GM19099 (cell line): ENCODE data around the gene ZDBF2.

Experiments used
- POLR2A ChIP-seq: IDR thresholded peaks from 3 replicates; pipeline ENCODE4 v1.6.1; 2011; ENCODE audit warnings: low read depth; ENCODE audit not compliant: insufficient read length; ENCODE audit errors: extremely low read depth

ZDBF2 gene

DNA sequence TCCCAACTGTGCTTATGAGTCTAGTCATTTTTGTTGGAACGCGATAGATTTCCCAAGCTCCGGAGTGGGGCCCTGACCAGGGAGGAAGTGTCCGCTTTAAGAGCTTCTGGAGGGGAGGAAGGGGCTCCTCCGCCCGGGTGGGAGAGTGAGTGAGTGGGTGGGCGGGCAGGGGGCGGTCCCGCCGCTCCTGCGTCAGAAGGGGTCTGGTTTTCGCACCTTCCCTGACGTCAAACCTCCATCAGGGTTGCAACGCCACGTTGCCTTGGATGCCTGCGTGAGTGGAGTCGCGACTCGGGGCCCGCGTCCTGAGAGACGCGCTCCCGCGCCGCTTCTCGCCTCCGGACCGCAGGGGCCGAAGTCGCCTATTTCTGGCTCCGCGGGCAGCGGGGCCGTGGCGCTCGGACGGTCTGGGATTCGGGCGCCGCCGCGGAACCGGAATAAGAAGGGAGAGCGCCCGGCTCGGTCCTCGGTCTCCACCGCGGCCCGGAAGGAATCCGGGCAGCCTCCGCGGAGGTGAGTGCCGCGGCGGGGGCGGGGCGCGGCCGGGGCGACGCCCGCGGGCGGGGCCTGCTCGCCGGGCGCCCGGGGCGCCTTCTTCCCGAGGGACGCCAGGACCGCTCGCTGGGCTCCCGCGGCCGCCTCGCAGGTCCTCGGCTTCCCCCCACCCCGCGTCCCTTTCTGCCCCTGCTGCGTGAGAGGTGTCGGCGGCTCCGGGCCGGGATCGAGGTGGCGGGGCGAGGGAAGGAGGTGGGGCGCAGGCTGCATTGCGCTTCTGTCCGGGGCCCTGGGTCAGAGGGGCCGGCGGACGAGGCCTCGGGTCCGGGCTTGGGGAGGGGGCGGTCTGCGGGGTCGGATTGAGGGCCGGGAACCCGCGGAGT is at the start of gene ZDBF2:
Gene ZDBF2, plus strand, starts transcription at position 230 of the 878 bp plus-strand sequence. CDS start 7,187 bp downstream, outside the sequence.
- TF ChIP-seq POLR2A, result peak; percentile 51

DNA sequence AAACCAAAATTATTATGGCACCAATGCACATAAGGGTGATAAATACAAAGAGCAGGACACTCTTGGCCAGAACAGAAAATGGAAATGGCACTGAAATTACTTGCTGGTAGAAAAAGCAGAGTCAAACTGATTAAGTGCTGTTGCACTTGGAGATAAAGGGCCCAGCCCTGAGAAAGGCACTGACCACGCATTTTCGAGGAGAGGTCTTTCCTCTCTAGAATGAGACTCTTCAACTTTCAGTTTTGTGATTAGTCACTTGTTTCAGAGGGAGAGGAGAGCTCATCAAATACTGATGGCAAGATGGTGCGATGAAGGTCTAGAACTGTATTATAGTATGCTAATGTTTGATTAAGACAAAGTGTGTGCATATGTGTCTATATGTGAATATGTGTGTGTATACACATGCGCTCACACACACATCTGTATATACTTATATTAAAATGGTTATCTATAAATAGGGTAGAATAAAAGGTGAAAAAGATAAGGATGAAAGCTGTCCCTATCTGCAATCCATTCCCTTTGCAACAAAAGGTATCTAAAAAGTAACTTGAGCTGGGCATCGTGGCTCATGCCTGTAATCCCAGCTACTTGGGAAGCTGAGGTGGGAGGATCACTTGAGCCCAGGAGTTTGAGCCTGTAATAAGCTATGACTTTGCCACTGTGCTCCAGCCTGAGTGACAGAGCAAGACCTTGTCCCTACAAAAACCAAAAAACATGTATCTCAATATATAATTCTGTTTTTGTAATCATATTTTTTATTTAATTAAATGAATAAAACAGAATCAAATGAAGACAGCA is 48.8 kb upstream of the ZDBF2 start:
- TF ChIP-seq POLR2A, result no peak

- TF ChIP-seq POLR2A, result no peak
Measured at GRCh38 chr2:206229642-206230041, 44.8 kb upstream of the ZDBF2 start.

DNA sequence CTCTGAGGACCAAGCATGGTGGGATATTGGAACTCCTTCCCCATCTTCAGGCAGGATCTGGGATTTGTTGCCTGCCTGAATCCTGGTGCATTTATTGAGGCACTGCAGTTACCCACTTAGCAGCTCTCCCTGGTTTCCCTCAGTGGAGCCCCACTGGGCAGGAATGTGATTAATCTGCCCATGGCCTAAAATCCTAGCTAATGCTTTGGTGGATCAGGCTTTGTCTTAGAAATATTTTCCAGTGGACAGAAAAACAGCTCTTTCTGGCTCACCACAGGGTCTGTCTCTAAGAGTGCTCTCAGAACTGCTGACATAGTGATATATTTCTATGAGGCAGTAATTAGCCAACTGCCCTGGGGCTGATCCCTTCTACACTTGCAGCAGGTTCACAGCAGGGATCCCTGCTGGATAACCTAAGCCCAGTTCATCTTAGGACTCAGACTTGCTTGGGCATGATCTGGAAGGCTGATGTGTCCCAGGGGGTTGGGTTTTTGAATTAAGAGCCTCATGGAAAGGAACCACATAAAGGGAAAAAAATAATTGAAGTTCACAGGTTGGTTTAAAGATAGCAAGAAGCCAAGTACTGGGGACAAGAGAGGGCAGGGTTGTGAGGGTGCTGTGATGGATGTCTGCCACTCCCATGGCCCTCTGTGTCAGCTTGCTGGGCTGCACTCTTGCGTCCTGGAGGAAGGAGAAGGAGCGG is 44.3 kb upstream of the ZDBF2 start:
- TF ChIP-seq POLR2A, result no peak

GRCh38 chr2:206231669-206232286 is 42.7 kb upstream of the ZDBF2 start:
- TF ChIP-seq POLR2A, result no peak

DNA sequence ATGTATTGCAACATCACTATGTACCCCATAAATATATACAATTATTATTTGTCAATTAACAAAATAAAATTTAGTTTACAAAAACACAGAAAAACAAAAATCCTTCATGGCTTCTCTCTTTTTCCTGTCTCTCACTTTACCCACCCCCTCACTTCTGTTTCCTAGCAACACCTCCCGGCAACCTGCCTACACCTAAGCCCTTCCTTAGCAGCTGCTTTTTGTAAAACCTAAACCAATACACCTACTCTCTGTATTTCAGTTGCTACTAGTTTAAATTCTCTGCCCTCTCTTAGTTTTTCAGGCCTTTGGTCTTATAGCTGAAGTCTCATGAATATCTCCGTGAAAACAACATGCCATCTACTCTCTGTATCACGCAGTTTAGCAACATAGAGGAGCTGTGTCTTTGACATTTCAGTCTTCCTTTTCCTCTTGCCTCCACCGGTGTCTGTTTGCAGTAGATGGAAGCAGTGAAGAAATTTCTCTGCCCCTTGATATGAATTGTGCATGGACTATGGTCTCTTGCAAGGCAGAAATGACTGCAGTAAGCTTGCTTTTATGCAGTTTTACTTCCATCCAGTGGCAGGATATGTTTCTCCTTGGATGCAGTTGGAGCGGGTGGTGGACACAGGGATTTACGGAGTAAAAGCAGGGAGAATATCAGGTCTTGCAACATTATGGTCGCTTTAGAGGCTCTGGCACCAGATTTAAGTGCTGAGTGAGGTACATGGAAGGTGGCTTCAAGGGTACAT is 42.0 kb upstream of the ZDBF2 start:
- no peak for TF ChIP-seq POLR2A

DNA sequence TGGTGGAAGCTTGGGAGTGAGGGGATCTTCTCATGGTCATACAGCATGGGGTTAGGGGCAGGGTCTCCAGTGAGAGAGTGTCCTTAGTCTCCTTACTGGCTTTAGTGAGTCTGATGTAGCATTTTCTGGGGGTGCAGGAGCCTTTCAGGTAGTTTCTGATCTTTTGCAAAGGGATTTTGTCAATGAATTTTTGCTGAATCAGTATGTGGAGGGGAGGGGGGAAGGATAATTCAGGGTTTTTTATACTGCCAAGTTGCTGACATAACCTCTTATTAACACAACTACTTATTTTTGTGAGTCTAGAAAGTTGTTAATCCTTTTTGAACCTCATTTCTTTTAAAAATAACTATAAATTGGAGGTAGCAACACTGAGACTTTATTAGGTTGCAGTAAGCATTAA is 35.3 kb upstream of the ZDBF2 start:
- TF ChIP-seq POLR2A, result no peak

DNA sequence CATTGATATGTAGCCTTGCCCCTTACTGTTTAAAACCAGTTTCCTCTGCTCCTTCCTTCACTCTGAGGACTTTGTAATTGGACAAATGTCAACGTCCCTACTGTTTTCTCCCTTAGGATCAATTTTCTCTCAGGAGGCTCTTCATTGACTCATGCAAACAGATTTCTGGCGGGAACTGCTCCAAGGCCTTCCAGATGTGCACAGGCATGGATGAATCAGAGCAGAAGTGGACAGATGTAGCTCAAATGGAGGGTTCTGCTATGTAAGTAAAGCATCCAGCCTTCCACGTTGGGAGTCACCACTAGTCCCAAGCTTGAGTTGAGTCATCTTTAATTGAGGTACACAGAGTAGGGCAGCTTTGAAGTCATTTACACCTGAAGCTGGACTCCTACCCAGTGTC is 34.1 kb upstream of the ZDBF2 start:
- TF ChIP-seq POLR2A, result no peak

DNA sequence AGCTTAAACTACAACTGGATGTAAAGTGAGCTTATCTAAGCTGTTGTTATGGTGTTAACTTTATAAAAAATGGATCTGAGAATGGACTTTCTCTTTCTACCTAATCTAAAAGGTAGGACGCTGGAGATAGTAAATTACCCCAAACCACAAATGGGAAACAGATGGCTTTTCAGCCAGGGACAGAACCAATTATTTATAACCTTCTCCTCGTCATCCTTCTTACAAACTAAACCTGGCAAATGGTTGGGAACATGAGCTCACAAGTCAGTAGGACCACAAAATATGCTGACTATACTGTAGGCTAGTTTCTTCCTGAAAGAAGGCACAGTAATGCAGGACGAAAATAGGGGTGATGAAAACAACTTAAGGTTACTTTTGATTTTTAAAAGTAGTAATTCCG is 32.7 kb upstream of the ZDBF2 start:
- no peak for TF ChIP-seq POLR2A

DNA sequence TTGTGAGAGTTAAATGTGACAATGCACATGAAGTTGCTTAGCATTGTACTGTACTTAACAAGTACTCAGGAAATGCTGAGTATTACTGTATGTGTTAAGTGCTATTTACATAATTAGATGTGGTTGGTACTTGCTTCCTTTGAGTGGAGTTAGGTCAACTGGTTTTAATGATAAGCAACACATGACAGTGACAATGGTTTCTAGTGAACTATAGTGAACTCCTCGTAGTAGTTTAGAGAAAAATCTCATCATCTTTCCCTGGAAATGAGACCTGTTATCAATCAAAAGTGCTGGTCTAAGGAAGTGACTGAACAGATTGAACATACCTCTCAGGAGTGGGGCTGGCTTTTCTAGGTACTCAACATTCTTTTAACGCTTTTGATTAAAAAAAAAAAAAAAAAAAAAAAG is 29.2 kb upstream of the ZDBF2 start:
- TF ChIP-seq POLR2A, result no peak

- TF ChIP-seq POLR2A, result no peak
Measured at GRCh38 chr2:206250041-206250897, 24.2 kb upstream of the ZDBF2 start.

DNA sequence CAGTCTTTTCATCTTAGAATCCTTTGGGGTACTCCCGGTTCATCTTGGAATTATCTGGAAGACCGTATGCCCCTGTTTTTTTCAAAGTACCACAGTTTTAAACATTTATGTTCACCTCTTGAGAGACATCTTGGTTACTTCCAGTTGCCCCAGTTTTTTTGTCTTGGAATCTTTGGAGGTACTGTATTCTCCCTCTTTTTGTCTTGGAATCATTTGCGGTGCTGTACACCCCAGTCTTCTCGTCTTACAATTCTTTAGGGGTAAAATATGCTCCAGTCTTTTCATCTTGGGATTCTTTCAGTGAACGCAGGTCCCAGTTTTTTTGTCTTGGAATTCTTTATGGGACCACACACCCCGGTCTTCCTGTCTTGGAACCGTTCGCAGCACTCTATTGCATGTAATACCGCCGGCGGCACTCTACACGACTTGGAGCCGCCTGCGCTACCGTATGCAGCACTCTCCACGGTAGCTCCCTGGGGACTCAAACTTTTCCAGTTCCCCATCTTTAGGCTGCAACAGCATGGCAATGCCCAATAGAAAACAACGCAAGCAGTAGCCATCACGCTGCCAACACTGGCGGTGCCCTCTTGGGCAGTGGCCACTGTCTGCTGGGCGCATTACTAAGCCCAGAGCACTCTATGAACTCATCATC is 21.2 kb upstream of the ZDBF2 start:
- TF ChIP-seq POLR2A, result no peak

- no peak for TF ChIP-seq POLR2A
Measured at GRCh38 chr2:206253777-206254166, 20.7 kb upstream of the ZDBF2 start.
